ENCODE results near the gene SH2D4B. TPM values are rescaled to one million over a fixed set of nuclear protein-coding genes. Genes with fewer than 3 reads are reported as not detected.
A peak's percentile ranks its signal among the peaks of the same experiment; 100 is the strongest.

Gene SH2D4B
- total RNA-seq, 1 experiment from 2014 or later: 0.22 TPM

GRCh38 chr10:80503584-80504157 is 34.0 kb upstream of the SH2D4B start:
- no peaks in the 10 kb centered on the region for H3K9me2 ChIP-seq (ENCODE audit: insufficient read depth)
- H3K4me1 ChIP-seq (ENCODE audit: control insufficient read depth in 1 of 2, insufficient read depth in 2 of 2, low read length in 2 of 2): peaks cover 95 to 98% of the 10 kb centered on the region in 2 experiments
- peak overlapping the region; percentile 81 for H3K4me2 ChIP-seq (ENCODE audit: low read length)
- intact Hi-C loops (cut with micrococcal nuclease): loop anchor here (2.0 to 10.0 kb wide), 2 partner anchors 45 to 249 kb away; no protein-coding TSS in a partner anchor
- H3K79me2 ChIP-seq (ENCODE audit: insufficient read depth, low read length): peaks cover 80% of the 10 kb centered on the region
- H3K4me3 ChIP-seq (replicated peaks in 1 of 2; ENCODE audit: low read depth in 1 of 2, low read length in 2 of 2): no peak overlapping the region
- H4K20me1 ChIP-seq (ENCODE audit: insufficient read depth): no peaks in the 10 kb centered on the region
- DNase-seq (ENCODE audit: low read depth, low spot score) (no peak), ATAC-seq (no peak)
- no peaks in the 10 kb centered on the region for H3K27me3 ChIP-seq (ENCODE audit: insufficient read depth, low read length)
- no peak overlapping the region for H2AFZ ChIP-seq (ENCODE audit: low read depth, low read length, poor library complexity, severe bottlenecking)
- RAD21 ChIA-PET (ENCODE audit: low non-redundant PET in 1 of 2, low total read pairs in 2 of 2, uncharacterized antibody in 2 of 2, unreplicated experiment in 2 of 2): interaction anchor here (1.2 to 2.7 kb wide), 3 partner anchors 45 to 59 kb away, joined by 3 to 22 read pairs (median 21); no protein-coding TSS in a partner anchor
- POLR2A ChIA-PET: interaction anchor here (3.3 kb wide), 1 partner anchor 44 kb away, joined by 18 read pairs; no protein-coding TSS in a partner anchor
- H3K27ac ChIP-seq (ENCODE audit: low read depth, low read length): peak overlapping the region; percentile 90; the same call in 1 of the 2 replicates
- CTCF ChIA-PET: interaction anchor here (0.8 to 3.7 kb wide), 7 partner anchors 31 to 60 kb away, joined by 4 to 71 read pairs (median 20); no protein-coding TSS in a partner anchor
- BruUV-seq (replicated peaks): no TSS peak
- H3K9ac ChIP-seq (ENCODE audit: low read length): peak overlapping the region; percentile 60
- no peaks in the 10 kb centered on the region; a peak in 1 of 4 replicates for H3K36me3 ChIP-seq (ENCODE audit: control insufficient read depth in 1 of 2, insufficient read depth in 2 of 2, low read length in 2 of 2)
- TF ChIP-seq, protein P1, sequence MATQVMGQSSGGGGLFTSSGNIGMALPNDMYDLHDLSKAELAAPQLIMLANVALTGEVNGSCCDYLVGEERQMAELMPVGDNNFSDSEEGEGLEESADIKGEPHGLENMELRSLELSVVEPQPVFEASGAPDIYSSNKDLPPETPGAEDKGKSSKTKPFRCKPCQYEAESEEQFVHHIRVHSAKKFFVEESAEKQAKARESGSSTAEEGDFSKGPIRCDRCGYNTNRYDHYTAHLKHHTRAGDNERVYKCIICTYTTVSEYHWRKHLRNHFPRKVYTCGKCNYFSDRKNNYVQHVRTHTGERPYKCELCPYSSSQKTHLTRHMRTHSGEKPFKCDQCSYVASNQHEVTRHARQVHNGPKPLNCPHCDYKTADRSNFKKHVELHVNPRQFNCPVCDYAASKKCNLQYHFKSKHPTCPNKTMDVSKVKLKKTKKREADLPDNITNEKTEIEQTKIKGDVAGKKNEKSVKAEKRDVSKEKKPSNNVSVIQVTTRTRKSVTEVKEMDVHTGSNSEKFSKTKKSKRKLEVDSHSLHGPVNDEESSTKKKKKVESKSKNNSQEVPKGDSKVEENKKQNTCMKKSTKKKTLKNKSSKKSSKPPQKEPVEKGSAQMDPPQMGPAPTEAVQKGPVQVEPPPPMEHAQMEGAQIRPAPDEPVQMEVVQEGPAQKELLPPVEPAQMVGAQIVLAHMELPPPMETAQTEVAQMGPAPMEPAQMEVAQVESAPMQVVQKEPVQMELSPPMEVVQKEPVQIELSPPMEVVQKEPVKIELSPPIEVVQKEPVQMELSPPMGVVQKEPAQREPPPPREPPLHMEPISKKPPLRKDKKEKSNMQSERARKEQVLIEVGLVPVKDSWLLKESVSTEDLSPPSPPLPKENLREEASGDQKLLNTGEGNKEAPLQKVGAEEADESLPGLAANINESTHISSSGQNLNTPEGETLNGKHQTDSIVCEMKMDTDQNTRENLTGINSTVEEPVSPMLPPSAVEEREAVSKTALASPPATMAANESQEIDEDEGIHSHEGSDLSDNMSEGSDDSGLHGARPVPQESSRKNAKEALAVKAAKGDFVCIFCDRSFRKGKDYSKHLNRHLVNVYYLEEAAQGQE (IDR thresholded peaks at IDR 0.05; ENCODE audit: low read depth): no peak
- TF ChIP-seq, protein P2, sequence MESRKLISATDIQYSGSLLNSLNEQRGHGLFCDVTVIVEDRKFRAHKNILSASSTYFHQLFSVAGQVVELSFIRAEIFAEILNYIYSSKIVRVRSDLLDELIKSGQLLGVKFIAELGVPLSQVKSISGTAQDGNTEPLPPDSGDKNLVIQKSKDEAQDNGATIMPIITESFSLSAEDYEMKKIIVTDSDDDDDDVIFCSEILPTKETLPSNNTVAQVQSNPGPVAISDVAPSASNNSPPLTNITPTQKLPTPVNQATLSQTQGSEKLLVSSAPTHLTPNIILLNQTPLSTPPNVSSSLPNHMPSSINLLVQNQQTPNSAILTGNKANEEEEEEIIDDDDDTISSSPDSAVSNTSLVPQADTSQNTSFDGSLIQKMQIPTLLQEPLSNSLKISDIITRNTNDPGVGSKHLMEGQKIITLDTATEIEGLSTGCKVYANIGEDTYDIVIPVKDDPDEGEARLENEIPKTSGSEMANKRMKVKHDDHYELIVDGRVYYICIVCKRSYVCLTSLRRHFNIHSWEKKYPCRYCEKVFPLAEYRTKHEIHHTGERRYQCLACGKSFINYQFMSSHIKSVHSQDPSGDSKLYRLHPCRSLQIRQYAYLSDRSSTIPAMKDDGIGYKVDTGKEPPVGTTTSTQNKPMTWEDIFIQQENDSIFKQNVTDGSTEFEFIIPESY (IDR thresholded peaks at IDR 0.05; ENCODE audit: extremely low read depth, insufficient replicate concordance, low read length): no peak
- TF ChIP-seq FOSL1 (IDR thresholded peaks at IDR 0.05; ENCODE audit: low read depth): no peak
- TF ChIP-seq POLR2AphosphoS5 (IDR thresholded peaks at IDR 0.05; ENCODE audit: low read depth, low read length): no peak
- no peak for TF ChIP-seq EZH2phosphoT487 (IDR thresholded peaks at IDR 0.05; ENCODE audit: borderline replicate concordance)
- TF ChIP-seq ZFX (IDR thresholded peaks at IDR 0.05): no peak
- no peak for TF ChIP-seq CBX3 (IDR thresholded peaks at IDR 0.05; ENCODE audit: low read depth)
- no peak for TF ChIP-seq ZNF274 (IDR thresholded peaks at IDR 0.05; ENCODE audit: low read depth, low read length)
- no peak for TF ChIP-seq JUND (IDR thresholded peaks at IDR 0.05)
- TF ChIP-seq YY1 (IDR thresholded peaks at IDR 0.05; ENCODE audit: extremely low read depth, insufficient replicate concordance, low read depth, low read length): no peak
- TF ChIP-seq MAX (IDR thresholded peaks at IDR 0.05): no peak
- H3K9me3 ChIP-seq (ENCODE audit: control insufficient read depth in 1 of 2, insufficient read depth in 1 of 2, low read depth in 1 of 2, low read length in 2 of 2): no peaks in the 10 kb centered on the region
